Esophagus muscularis mucosa (tissue), 4 donors: ENCODE measurements around the gene PRMT7. TPM values are rescaled to one million over a fixed set of nuclear protein-coding genes. Genes with fewer than 3 reads are reported as not detected.

Source experiments
- DNase-seq: peaks from one replicate; pipeline ENCODE4 v3.0.0-alpha.2; 2017; ENCODE audit errors: extremely low spot score
- H3K27ac ChIP-seq, 4 donors: fragments of 200-600 bp; sonication (generic); replicated peaks in 1 of 4; 1 replicate in 3 of 4; 2 replicates in 1 of 4; pipeline ENCODE4 v1.5.1; 2016 to 2019; ENCODE audit warnings: mild to moderate bottlenecking in 1 of 4
- H3K27me3 ChIP-seq, 4 donors: fragments of 200-600 bp; sonication (generic); one replicate each; pipeline versions ENCODE4 v1.5.1 to v1.6.0; 2016 to 2019
- H3K36me3 ChIP-seq, 4 donors: fragments of 200-600 bp; sonication (generic); one replicate each; pipeline ENCODE4 v1.5.1; 2016 to 2019
- H3K4me1 ChIP-seq, 4 donors: fragments of 200-600 bp; sonication (generic); one replicate each; pipeline ENCODE4 v1.5.1; 2016 to 2019
- H3K4me3 ChIP-seq, 4 donors: fragments of 200-600 bp; sonication (generic); 1 replicate in 2 of 4; 2 replicates in 2 of 4; pipeline ENCODE4 v1.5.1; 2016 to 2019; ENCODE audit warnings: mild to moderate bottlenecking in 4 of 4, moderate library complexity in 1 of 4
- H3K9me3 ChIP-seq, 4 donors: fragments of 200-600 bp; sonication (generic); 1 replicate in 3 of 4; 2 replicates in 1 of 4; pipeline ENCODE4 v1.5.1; 2016 to 2019
- CTCF ChIP-seq, 3 experiments: fragments of 200-600 bp in 2 of 3; fragments of 450-650 bp in 1 of 3; sonication (generic) in 2 of 3; IDR thresholded peaks; one replicate each; pipeline ENCODE4 v1.5.1; 2017 to 2019; ENCODE audit warnings: antibody characterized with exemption in 3 of 3, mild to moderate bottlenecking in 2 of 3, moderate library complexity in 1 of 3
- EP300 ChIP-seq: sonication (generic); formaldehyde crosslinking; IDR thresholded peaks from one replicate; pipeline ENCODE4 v1.6.1; 2017; ENCODE audit warnings: antibody characterized with exemption
- POLR2A ChIP-seq: fragments of 450-650 bp; IDR thresholded peaks from one replicate; pipeline ENCODE4 v1.6.1; 2017; ENCODE audit warnings: antibody characterized with exemption, moderate library complexity, mild to moderate bottlenecking, low read depth
- POLR2AphosphoS5 ChIP-seq, 2 donors: sonication (generic); formaldehyde crosslinking; IDR thresholded peaks; one replicate each; pipeline ENCODE4 v1.6.1; 2017; ENCODE audit warnings: antibody characterized with exemption in 2 of 2
- WGBS: methylation state at CpG from one replicate; pipeline ENCODE4 v1.1.5; 2018; 5-methylcytosine and 5-hydroxymethylcytosine counted together
- intact Hi-C: fragments of 100-400 bp; cut with DNase I; formaldehyde crosslinking; loops from one replicate; pipeline ENCODE4 v1.15.1; 2023
- total RNA-seq, 4 donors: library from RNA; depleted of rRNA; stranded (reverse); fragments of >200 nt; gene quantifications; one replicate each; pipeline versions ENCODE4 v1.1.0 to v1.2.1, GENCODE V29; 2016

Gene PRMT7
- total RNA-seq, 4 donors from 2014 or later, result 20.0 to 31.1 (median 26.8) TPM

- intact Hi-C loops, result no loop called here
- 84% methylated on average over 13 of the region's 13 CpGs for WGBS
- H3K4me1 ChIP-seq, result peaks cover 0 to 9% (median 4%) of the 10 kb centered on the region in 4 donors
- no peaks in the 10 kb centered on the region for H3K36me3 ChIP-seq
- peaks cover 0 to 17% (median 0%) of the 10 kb centered on the region in 4 donors for H3K27me3 ChIP-seq
- DNase-seq, result no peak
- TF ChIP-seq POLR2AphosphoS5 (IDR thresholded peaks at IDR 0.05) (no peak), EP300 (no peak)
- H3K27ac ChIP-seq, result no peak overlapping the region
- no peak overlapping the region for H3K4me3 ChIP-seq
- H3K9me3 ChIP-seq, result no peaks in the 10 kb centered on the region
Measured at GRCh38 chr16:68401871-68402747, 91.3 kb downstream of the PRMT7 start.

- H3K27ac ChIP-seq, result no peak overlapping the region
- no peak for DNase-seq
- peaks cover 0 to 16% (median 0%) of the 10 kb centered on the region in 4 donors for H3K27me3 ChIP-seq
- WGBS, result 91% methylated on average over 3 of the region's 3 CpGs
- intact Hi-C loops, result no loop called here
- H3K9me3 ChIP-seq, result no peaks in the 10 kb centered on the region
- TF ChIP-seq POLR2A (no peak), POLR2AphosphoS5 (IDR thresholded peaks at IDR 0.05) (no peak), EP300 (no peak), CTCF (IDR thresholded peaks at IDR 0.05) (no peak)
- no peak overlapping the region for H3K4me3 ChIP-seq
- H3K4me1 ChIP-seq, result peaks cover 0 to 9% (median 4%) of the 10 kb centered on the region in 4 donors
- no peaks in the 10 kb centered on the region for H3K36me3 ChIP-seq
Measured at GRCh38 chr16:68402748-68403040, 91.9 kb downstream of the PRMT7 start.

- TF ChIP-seq EP300 (no peak), POLR2A (no peak), CTCF (IDR thresholded peaks at IDR 0.05) (no peak), POLR2AphosphoS5 (IDR thresholded peaks at IDR 0.05) (no peak)
- Histone ChIP-seq H3K9me3 (no peaks in the 10 kb centered on the region), H3K4me1 (peaks cover 0 to 9% (median 4%) of the 10 kb centered on the region in 4 donors), H3K27ac (no peak overlapping the region), H3K27me3 (peaks cover 0 to 17% (median 0%) of the 10 kb centered on the region in 4 donors), H3K4me3 (no peak overlapping the region), H3K36me3 (no peaks in the 10 kb centered on the region)
- WGBS, result 84% methylated on average over 1 of the region's 1 CpG
- DNase-seq, result no peak
- intact Hi-C loops, result no loop called here
Measured at GRCh38 chr16:68403177-68403576, 92.4 kb downstream of the PRMT7 start.

GRCh38 chr16:68403704-68404103 is 92.9 kb downstream of the PRMT7 start:
- no peak overlapping the region for H3K27ac ChIP-seq
- no peak for TF ChIP-seq POLR2AphosphoS5 (IDR thresholded peaks at IDR 0.05)
- TF ChIP-seq POLR2A, result no peak
- TF ChIP-seq CTCF (IDR thresholded peaks at IDR 0.05), result no peak
- no peak for TF ChIP-seq EP300
- WGBS, result 85% methylated on average over 3 of the region's 3 CpGs
- DNase-seq, result no peak
- H3K9me3 ChIP-seq, result no peaks in the 10 kb centered on the region
- intact Hi-C loops, result no loop called here
- H3K27me3 ChIP-seq, result peaks cover 0 to 22% (median 0%) of the 10 kb centered on the region in 4 donors
- peaks cover 0 to 9% (median 4%) of the 10 kb centered on the region in 4 donors for H3K4me1 ChIP-seq
- no peak overlapping the region for H3K4me3 ChIP-seq
- no peaks in the 10 kb centered on the region for H3K36me3 ChIP-seq

GRCh38 chr16:68404736-68405345 is 94.0 kb downstream of the PRMT7 start:
- DNase-seq, result no peak
- peaks cover 0 to 9% (median 4%) of the 10 kb centered on the region in 4 donors for H3K4me1 ChIP-seq
- TF ChIP-seq POLR2A, result no peak
- no peak for TF ChIP-seq EP300
- no peak for TF ChIP-seq CTCF (IDR thresholded peaks at IDR 0.05)
- TF ChIP-seq POLR2AphosphoS5 (IDR thresholded peaks at IDR 0.05), result no peak
- no peak overlapping the region for H3K4me3 ChIP-seq
- H3K9me3 ChIP-seq, result no peaks in the 10 kb centered on the region
- no peaks in the 10 kb centered on the region for H3K36me3 ChIP-seq
- peaks cover 0 to 31% (median 2%) of the 10 kb centered on the region in 4 donors for H3K27me3 ChIP-seq
- no peak overlapping the region for H3K27ac ChIP-seq
- WGBS, result 73% methylated on average over 6 of the region's 8 CpGs
- intact Hi-C loops, result no loop called here
